ENCODE data around the gene SKIDA1.
"Not testable (repeated sequence)": the region's sequence is repeated elsewhere in the genome, so short reads cannot be mapped to it uniquely, and the experiment has no call there.

DNA sequence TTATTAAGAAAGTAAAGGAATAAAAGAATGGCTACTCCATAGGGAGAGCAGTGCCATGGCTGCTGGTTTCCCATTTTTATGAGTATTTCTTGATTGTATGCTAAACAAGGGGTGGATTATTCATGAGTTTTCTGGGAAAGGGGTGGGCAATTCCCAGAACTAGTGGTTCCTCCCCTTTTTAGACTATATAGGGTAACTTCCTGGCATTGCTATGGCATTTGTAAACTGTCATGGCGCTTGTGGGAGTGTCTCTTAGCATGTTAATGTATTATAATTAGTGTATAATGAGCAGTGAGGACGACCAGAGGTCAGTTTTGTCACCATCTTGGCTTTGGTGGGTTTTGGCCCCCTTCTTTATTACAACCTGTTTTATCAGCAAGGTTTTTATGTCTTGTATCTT, 49.0 kb upstream of the SKIDA1 start:
- not testable (repeated sequence) for TF ChIP-seq POLR2A (IDR thresholded peaks at IDR 0.05; ENCODE audit: borderline replicate concordance, extremely low read depth, insufficient read depth, insufficient read length); ZFX (IDR thresholded peaks at IDR 0.05); EZH2phosphoT487 (IDR thresholded peaks at IDR 0.05; ENCODE audit: borderline replicate concordance); FOSL1 (IDR thresholded peaks at IDR 0.05; ENCODE audit: low read depth); TCF7L2 (IDR thresholded peaks at IDR 0.05; ENCODE audit: borderline replicate concordance, extremely low read depth, insufficient read depth, insufficient read length); POLR2AphosphoS5 (IDR thresholded peaks at IDR 0.05; ENCODE audit: low read depth, low read length); RAD21 (IDR thresholded peaks at IDR 0.05; ENCODE audit: low read depth); EGR1 (IDR thresholded peaks at IDR 0.05; ENCODE audit: low read depth); SP1 (IDR thresholded peaks at IDR 0.05; ENCODE audit: low read depth)
- TF ChIP-seq, protein P1, sequence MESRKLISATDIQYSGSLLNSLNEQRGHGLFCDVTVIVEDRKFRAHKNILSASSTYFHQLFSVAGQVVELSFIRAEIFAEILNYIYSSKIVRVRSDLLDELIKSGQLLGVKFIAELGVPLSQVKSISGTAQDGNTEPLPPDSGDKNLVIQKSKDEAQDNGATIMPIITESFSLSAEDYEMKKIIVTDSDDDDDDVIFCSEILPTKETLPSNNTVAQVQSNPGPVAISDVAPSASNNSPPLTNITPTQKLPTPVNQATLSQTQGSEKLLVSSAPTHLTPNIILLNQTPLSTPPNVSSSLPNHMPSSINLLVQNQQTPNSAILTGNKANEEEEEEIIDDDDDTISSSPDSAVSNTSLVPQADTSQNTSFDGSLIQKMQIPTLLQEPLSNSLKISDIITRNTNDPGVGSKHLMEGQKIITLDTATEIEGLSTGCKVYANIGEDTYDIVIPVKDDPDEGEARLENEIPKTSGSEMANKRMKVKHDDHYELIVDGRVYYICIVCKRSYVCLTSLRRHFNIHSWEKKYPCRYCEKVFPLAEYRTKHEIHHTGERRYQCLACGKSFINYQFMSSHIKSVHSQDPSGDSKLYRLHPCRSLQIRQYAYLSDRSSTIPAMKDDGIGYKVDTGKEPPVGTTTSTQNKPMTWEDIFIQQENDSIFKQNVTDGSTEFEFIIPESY (IDR thresholded peaks at IDR 0.05; ENCODE audit: extremely low read depth, insufficient replicate concordance, low read length) = not testable (repeated sequence)
- TF ChIP-seq, protein P2, sequence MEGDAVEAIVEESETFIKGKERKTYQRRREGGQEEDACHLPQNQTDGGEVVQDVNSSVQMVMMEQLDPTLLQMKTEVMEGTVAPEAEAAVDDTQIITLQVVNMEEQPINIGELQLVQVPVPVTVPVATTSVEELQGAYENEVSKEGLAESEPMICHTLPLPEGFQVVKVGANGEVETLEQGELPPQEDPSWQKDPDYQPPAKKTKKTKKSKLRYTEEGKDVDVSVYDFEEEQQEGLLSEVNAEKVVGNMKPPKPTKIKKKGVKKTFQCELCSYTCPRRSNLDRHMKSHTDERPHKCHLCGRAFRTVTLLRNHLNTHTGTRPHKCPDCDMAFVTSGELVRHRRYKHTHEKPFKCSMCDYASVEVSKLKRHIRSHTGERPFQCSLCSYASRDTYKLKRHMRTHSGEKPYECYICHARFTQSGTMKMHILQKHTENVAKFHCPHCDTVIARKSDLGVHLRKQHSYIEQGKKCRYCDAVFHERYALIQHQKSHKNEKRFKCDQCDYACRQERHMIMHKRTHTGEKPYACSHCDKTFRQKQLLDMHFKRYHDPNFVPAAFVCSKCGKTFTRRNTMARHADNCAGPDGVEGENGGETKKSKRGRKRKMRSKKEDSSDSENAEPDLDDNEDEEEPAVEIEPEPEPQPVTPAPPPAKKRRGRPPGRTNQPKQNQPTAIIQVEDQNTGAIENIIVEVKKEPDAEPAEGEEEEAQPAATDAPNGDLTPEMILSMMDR (IDR thresholded peaks at IDR 0.05 in 2 of 3, conservative IDR thresholded peaks at IDR 0.05 in 1 of 3; ENCODE audit: borderline replicate concordance in 1 of 3, insufficient read depth in 1 of 3, low read depth in 2 of 3, low read length in 2 of 3) = not testable (repeated sequence)
- TF ChIP-seq, protein P3, sequence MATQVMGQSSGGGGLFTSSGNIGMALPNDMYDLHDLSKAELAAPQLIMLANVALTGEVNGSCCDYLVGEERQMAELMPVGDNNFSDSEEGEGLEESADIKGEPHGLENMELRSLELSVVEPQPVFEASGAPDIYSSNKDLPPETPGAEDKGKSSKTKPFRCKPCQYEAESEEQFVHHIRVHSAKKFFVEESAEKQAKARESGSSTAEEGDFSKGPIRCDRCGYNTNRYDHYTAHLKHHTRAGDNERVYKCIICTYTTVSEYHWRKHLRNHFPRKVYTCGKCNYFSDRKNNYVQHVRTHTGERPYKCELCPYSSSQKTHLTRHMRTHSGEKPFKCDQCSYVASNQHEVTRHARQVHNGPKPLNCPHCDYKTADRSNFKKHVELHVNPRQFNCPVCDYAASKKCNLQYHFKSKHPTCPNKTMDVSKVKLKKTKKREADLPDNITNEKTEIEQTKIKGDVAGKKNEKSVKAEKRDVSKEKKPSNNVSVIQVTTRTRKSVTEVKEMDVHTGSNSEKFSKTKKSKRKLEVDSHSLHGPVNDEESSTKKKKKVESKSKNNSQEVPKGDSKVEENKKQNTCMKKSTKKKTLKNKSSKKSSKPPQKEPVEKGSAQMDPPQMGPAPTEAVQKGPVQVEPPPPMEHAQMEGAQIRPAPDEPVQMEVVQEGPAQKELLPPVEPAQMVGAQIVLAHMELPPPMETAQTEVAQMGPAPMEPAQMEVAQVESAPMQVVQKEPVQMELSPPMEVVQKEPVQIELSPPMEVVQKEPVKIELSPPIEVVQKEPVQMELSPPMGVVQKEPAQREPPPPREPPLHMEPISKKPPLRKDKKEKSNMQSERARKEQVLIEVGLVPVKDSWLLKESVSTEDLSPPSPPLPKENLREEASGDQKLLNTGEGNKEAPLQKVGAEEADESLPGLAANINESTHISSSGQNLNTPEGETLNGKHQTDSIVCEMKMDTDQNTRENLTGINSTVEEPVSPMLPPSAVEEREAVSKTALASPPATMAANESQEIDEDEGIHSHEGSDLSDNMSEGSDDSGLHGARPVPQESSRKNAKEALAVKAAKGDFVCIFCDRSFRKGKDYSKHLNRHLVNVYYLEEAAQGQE (IDR thresholded peaks at IDR 0.05; ENCODE audit: low read depth) = not testable (repeated sequence)
- TF ChIP-seq, protein P4, sequence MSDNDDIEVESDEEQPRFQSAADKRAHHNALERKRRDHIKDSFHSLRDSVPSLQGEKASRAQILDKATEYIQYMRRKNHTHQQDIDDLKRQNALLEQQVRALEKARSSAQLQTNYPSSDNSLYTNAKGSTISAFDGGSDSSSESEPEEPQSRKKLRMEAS (IDR thresholded peaks at IDR 0.05) = not testable (repeated sequence)
